Endothelial cell of umbilical vein (primary cell): ENCODE results near the gene RPL18. TPM values are rescaled to one million over a fixed set of nuclear protein-coding genes. Genes with fewer than 3 reads are reported as not detected.
A peak's percentile ranks its signal among the peaks of the same experiment; 100 is the strongest.

Experiments used
- BruUV-seq: library from RNA; stranded (reverse); fragments of 400-500 nt; replicated peaks from 2 replicates; lab custom pipeline; 2021; lab: Mats Ljungman, UMichigan
- CTCF ChIA-PET: fragments of 300-600, 350-600 bp; sonication (Branson Sonifier 250); formaldehyde crosslinking; loops from one replicate; lab custom pipeline; 2021; ENCODE audit warnings: antibody characterized with exemption, inconsistent platforms; lab: Charles Lee
- POLR2A ChIA-PET: fragments of 300-600, 350-600 bp; sonication (Branson Sonifier 250); formaldehyde crosslinking; loops from one replicate; lab custom pipeline; 2021; ENCODE audit warnings: antibody characterized with exemption, inconsistent platforms; lab: Charles Lee
- DNase-seq: peaks from one replicate; pipeline ENCODE4 v3.0.0-alpha.2; 2011; ENCODE audit warnings: low read depth, low spot score
- FAIRE-seq: peaks from 2 replicates; lab custom pipeline; 2011; peaks lifted over from hg19 to GRCh38; lab: Jason Lieb, UNC
- H2AFZ ChIP-seq: 2 replicates; pipeline ENCODE4 v1.6.0; 2012; ENCODE audit warnings: low read depth, low read length, control low read depth, inconsistent platforms
- H3K27ac ChIP-seq: 2 replicates; pipeline ENCODE4 v1.5.1; 2011; ENCODE audit warnings: low read depth, mild to moderate bottlenecking, control low read depth, low read length, moderate library complexity; ENCODE audit not compliant: insufficient read depth
- H3K27me3 ChIP-seq, 2 experiments: 2 replicates each; pipeline versions ENCODE4 v1.6.0 to v1.6.1; 2011; ENCODE audit warnings: low read length in 2 of 2, mixed read lengths in 1 of 2; ENCODE audit not compliant: control insufficient read depth in 2 of 2, insufficient read depth in 2 of 2
- H3K36me3 ChIP-seq, 2 experiments: 2 replicates in 1 of 2; 3 replicates in 1 of 2; pipeline ENCODE4 v1.5.1; 2011; ENCODE audit warnings: low read length in 2 of 2, mild to moderate bottlenecking in 1 of 2, moderate library complexity in 1 of 2; ENCODE audit not compliant: control insufficient read depth in 2 of 2, insufficient read depth in 2 of 2; ENCODE audit errors: extremely low read depth in 1 of 2
- H3K4me1 ChIP-seq: 3 replicates; pipeline ENCODE4 v1.5.1; 2011; ENCODE audit warnings: mild to moderate bottlenecking, low read length; ENCODE audit not compliant: control insufficient read depth, insufficient read depth; ENCODE audit errors: extremely low read depth
- H3K4me2 ChIP-seq: 2 replicates; pipeline ENCODE4 v1.6.1; 2011; ENCODE audit warnings: low read length, control low read depth, mixed read lengths; ENCODE audit not compliant: insufficient read depth
- H3K4me3 ChIP-seq, 3 experiments: fragments of 200-600 bp in 1 of 3; sonication (generic), shearing (Covaris generic) in 1 of 3; replicated peaks in 1 of 3; 2 replicates each; pipeline ENCODE4 v1.5.1; 2011 to 2016; ENCODE audit warnings: control low read depth in 3 of 3, low read length in 3 of 3, mild to moderate bottlenecking in 2 of 3, inconsistent platforms in 1 of 3, low read depth in 1 of 3, moderate library complexity in 1 of 3; ENCODE audit not compliant: insufficient read depth in 1 of 3
- H3K79me2 ChIP-seq: 2 replicates; pipeline ENCODE4 v1.6.0; 2012; ENCODE audit warnings: low read length, inconsistent platforms; ENCODE audit not compliant: control insufficient read depth, insufficient read depth
- H3K9ac ChIP-seq: replicated peaks from 2 replicates; pipeline ENCODE3; 2011; ENCODE audit warnings: low read length, control low read depth; ENCODE audit not compliant: insufficient read depth; ENCODE audit errors: extremely low read depth
- H3K9me1 ChIP-seq: replicated peaks from 3 replicates; pipeline ENCODE4 v1.6.0; 2011; ENCODE audit warnings: mild to moderate bottlenecking, low read length; ENCODE audit not compliant: control insufficient read depth, insufficient read depth; ENCODE audit errors: extremely low read depth
- H3K9me3 ChIP-seq: replicated peaks from 2 replicates; pipeline ENCODE4 v1.5.1; 2012; ENCODE audit warnings: low read length, inconsistent platforms; ENCODE audit not compliant: control insufficient read depth, insufficient read depth
- H4K20me1 ChIP-seq: replicated peaks from 2 replicates; pipeline ENCODE3; 2011; ENCODE audit warnings: mild to moderate bottlenecking, low read length; ENCODE audit not compliant: control insufficient read depth, insufficient read depth; ENCODE audit errors: extremely low read depth
- EZH2 ChIP-seq: IDR thresholded peaks from 2 replicates; pipeline ENCODE4 v1.6.1; 2012; ENCODE audit warnings: borderline replicate concordance, low read depth, mild to moderate bottlenecking, moderate library complexity, low read length, inconsistent platforms; ENCODE audit not compliant: severe bottlenecking
- FOS ChIP-seq: IDR thresholded peaks from 2 replicates; pipeline ENCODE4 v1.6.1; 2011; ENCODE audit warnings: mild to moderate bottlenecking, low read length, moderate library complexity, borderline replicate concordance; ENCODE audit not compliant: insufficient read depth
- GATA2 ChIP-seq: IDR thresholded peaks from 2 replicates; pipeline ENCODE4 v1.7.0; 2011; ENCODE audit warnings: low read depth, mild to moderate bottlenecking, moderate library complexity, mixed read lengths, low read length; ENCODE audit not compliant: insufficient read length, insufficient read depth
- JUN ChIP-seq: IDR thresholded peaks from 2 replicates; pipeline ENCODE4 v1.6.1; 2011; ENCODE audit warnings: borderline replicate concordance, low read depth; ENCODE audit not compliant: insufficient read length, insufficient read depth
- MYC ChIP-seq: IDR thresholded peaks from one replicate; pipeline ENCODE4 v1.6.1; 2011; ENCODE audit warnings: mild to moderate bottlenecking, low read depth, low read length
- POLR2A ChIP-seq: IDR thresholded peaks from 2 replicates; pipeline ENCODE4 v1.6.1; 2012; ENCODE audit warnings: low read depth, mild to moderate bottlenecking, control low read depth, low read length
- POLR2AphosphoS5 ChIP-seq: IDR thresholded peaks from 2 replicates; pipeline ENCODE4 v1.6.1; 2012; ENCODE audit warnings: low read depth, mild to moderate bottlenecking, control low read depth, low read length, moderate library complexity; ENCODE audit not compliant: insufficient read depth
- dilution Hi-C: fragments of 300-500 bp; cut with MboI; formaldehyde crosslinking; loops from one replicate; pipeline ENCODE4 v1.15.0; 2019; ENCODE audit warnings: low sequenced_read_pairs; ENCODE audit not compliant: extremely low pct_ligation_motif_present
- intact Hi-C: fragments of 100-400 bp; cut with micrococcal nuclease; formaldehyde crosslinking; loops from one replicate; pipeline ENCODE4 v1.10.0; 2022
- polyA plus RNA-seq, 4 experiments: library from polyadenylated mRNA; depleted of rRNA in 3 of 4; stranded (reverse) in 3 of 4; unstranded in 1 of 4; fragments of >200 nt; gene quantifications; 2 replicates each; pipeline versions ENCODE4 v1.2.1 to v1.2.3, GENCODE V29; 2011 to 2012; ENCODE audit warnings: missing spikeins in 1 of 4
- total RNA-seq: library from RNA; stranded (reverse); gene quantifications from 2 replicates; pipeline ENCODE4 v1.2.3, GENCODE V29; 2021
- TF ChIP-seq, protein P1 (sequence below): IDR thresholded peaks from 2 replicates; pipeline ENCODE4 v1.6.1; 2011; ENCODE audit not compliant: insufficient read depth, insufficient read length
- TF ChIP-seq, protein P2 (sequence below), 2 donors: IDR thresholded peaks; 1 replicate in 1 of 2; 2 replicates in 1 of 2; pipeline ENCODE4 v1.5.1; 2011; ENCODE audit warnings: low read length in 2 of 2, mild to moderate bottlenecking in 2 of 2, moderate library complexity in 2 of 2, control low read depth in 1 of 2, inconsistent platforms in 1 of 2, low read depth in 1 of 2; ENCODE audit not compliant: insufficient read depth in 1 of 2; ENCODE audit errors: extremely low read depth in 1 of 2

The RPL18 gene
- total and polyA plus RNA-seq, 2 donors (not counting 3 experiments of a cell fraction or from before 2014, with no cell fraction given), result 1,407 to 2,154 TPM

DNA sequence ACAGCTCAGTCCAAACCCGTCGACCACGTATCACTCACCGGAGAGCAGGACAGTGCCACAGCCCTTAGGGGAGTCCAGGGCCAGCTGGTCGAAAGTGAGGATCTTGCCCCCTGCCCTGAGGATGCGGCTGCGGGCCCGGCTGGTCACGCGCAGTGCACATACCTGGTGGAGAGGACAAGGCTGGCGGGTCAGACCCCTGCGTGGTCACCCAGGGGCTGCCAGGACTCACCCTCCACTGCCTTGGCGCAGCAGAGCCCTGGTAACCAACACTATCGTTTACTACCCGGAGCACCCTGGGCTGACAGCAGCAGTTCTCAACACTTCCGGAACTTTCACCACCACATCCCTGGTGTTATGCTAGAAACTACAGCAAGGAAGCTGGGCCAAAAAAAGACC lies 2.9 kb downstream of the RPL18 start:
- Histone ChIP-seq H3K4me2 (no peak overlapping the region), H3K27me3 (no peaks in the 10 kb centered on the region), H3K9me3 (no peaks in the 10 kb centered on the region), H3K4me3 (no peak overlapping the region), H2AFZ (no peak overlapping the region), H3K36me3 (peaks cover 19 to 24% of the 10 kb centered on the region in 2 experiments), H3K79me2 (peaks cover 38% of the 10 kb centered on the region), H3K9me1 (no peaks in the 10 kb centered on the region), H3K9ac (no peak overlapping the region), H4K20me1 (no peaks in the 10 kb centered on the region), H3K27ac (no peak overlapping the region), H3K4me1 (peaks cover 25% of the 10 kb centered on the region)
- intact Hi-C loops (no loop called here), dilution Hi-C loops (no loop called here)
- ChIA-PET POLR2A (no interaction called here), CTCF (interaction anchor here (1.1 to 1.7 kb wide), 2 partner anchors 14 to 292 kb away, joined by 3 to 9 read pairs; no protein-coding TSS in a partner anchor)
- TF ChIP-seq MYC, result no peak
- no peak for TF ChIP-seq GATA2
- no peak for TF ChIP-seq POLR2AphosphoS5
- TF ChIP-seq FOS, result no peak
- no peak for TF ChIP-seq JUN
- peak; percentile 26 for TF ChIP-seq POLR2A
- FAIRE-seq, result no peak
- no peak for DNase-seq
- no TSS peak for BruUV-seq

DNA sequence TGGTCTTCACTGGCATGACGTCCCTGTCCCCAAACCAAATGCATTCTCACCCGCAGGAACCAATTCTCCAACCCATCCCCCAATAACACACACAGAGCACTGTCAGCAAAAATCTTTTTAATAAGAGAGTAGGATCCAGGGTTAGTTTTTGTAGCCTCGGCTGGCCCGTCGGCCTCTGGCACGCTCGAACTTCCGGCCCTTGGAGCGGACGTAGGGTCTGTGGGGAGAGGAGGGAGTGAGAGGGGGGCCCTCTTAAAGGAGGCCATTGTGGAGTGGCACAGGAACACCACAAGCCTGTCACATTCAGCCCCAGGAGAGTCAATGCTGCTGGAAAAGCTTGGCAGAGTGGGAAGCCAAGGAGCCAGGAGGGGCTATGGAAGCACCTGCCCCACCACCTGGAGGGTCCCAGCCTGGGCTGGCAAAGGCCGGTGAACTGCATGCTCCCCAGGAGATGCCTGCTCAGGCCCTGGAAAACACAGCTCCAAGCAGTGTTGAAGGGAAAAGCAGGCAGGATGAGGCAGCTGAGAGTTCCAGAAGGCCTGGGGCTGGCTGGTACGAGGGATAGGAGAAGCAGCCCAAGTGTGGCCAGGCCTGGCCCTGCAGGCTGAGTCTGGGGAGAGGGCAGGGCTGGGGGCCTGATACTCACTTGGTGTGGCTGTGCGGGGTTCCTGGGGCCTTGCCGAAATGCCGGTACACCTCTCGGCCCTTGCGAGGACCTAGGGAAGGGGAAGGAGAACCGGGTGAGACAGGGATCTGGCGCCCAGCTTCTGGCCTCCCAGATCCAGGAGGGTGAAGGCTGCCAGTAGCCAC lies 3.5 kb downstream of the RPL18 start:
- intact Hi-C loops, result no loop called here
- H3K27ac ChIP-seq, result no peak overlapping the region
- no peaks in the 10 kb centered on the region for H3K9me1 ChIP-seq
- peaks cover 19 to 24% of the 10 kb centered on the region in 2 experiments for H3K36me3 ChIP-seq
- no peaks in the 10 kb centered on the region for H4K20me1 ChIP-seq
- POLR2A ChIA-PET, result no interaction called here
- no peak overlapping the region for H2AFZ ChIP-seq
- CTCF ChIA-PET, result no interaction called here
- BruUV-seq, result no TSS peak
- H3K9ac ChIP-seq, result no peak overlapping the region
- peaks cover 25% of the 10 kb centered on the region for H3K4me1 ChIP-seq
- FAIRE-seq, result no peak
- no peaks in the 10 kb centered on the region for H3K27me3 ChIP-seq
- no peak overlapping the region for H3K4me2 ChIP-seq
- H3K9me3 ChIP-seq, result no peaks in the 10 kb centered on the region
- no peak overlapping the region for H3K4me3 ChIP-seq
- H3K79me2 ChIP-seq, result peaks cover 38% of the 10 kb centered on the region
- DNase-seq, result no peak
- dilution Hi-C loops, result no loop called here
- TF ChIP-seq GATA2, result no peak
- TF ChIP-seq EZH2, result no peak
- no peak for TF ChIP-seq JUN
- TF ChIP-seq POLR2A, result no peak
- no peak for TF ChIP-seq FOS
- no peak for TF ChIP-seq POLR2AphosphoS5
- TF ChIP-seq MYC, result no peak
- TF ChIP-seq, protein P1, sequence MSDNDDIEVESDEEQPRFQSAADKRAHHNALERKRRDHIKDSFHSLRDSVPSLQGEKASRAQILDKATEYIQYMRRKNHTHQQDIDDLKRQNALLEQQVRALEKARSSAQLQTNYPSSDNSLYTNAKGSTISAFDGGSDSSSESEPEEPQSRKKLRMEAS, result no peak
- TF ChIP-seq, protein P2, sequence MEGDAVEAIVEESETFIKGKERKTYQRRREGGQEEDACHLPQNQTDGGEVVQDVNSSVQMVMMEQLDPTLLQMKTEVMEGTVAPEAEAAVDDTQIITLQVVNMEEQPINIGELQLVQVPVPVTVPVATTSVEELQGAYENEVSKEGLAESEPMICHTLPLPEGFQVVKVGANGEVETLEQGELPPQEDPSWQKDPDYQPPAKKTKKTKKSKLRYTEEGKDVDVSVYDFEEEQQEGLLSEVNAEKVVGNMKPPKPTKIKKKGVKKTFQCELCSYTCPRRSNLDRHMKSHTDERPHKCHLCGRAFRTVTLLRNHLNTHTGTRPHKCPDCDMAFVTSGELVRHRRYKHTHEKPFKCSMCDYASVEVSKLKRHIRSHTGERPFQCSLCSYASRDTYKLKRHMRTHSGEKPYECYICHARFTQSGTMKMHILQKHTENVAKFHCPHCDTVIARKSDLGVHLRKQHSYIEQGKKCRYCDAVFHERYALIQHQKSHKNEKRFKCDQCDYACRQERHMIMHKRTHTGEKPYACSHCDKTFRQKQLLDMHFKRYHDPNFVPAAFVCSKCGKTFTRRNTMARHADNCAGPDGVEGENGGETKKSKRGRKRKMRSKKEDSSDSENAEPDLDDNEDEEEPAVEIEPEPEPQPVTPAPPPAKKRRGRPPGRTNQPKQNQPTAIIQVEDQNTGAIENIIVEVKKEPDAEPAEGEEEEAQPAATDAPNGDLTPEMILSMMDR (IDR thresholded peaks at IDR 0.05; ENCODE audit: extremely low read depth in 1 of 2, insufficient read depth in 1 of 2, low read depth in 1 of 2, low read length in 2 of 2), result no peak
